Stimulated activated CD4-positive, alpha-beta T cell treated with anti-CD3 and anti-CD28 coated beads, Interleukin-4, amount 100 ng/mL, for 48 hours (primary cell): ENCODE data around the gene CFAP97D1.

ENCODE experiments used
- DNase-seq, 2 donors: peaks; one replicate each; pipeline ENCODE4 v3.0.0-alpha.2; 2020; ENCODE audit warnings: low read depth in 2 of 2

Gene CFAP97D1

GRCh38 chr17:43826206-43826605 is 46.0 kb downstream of the CFAP97D1 start:
- no peak for DNase-seq

DNA sequence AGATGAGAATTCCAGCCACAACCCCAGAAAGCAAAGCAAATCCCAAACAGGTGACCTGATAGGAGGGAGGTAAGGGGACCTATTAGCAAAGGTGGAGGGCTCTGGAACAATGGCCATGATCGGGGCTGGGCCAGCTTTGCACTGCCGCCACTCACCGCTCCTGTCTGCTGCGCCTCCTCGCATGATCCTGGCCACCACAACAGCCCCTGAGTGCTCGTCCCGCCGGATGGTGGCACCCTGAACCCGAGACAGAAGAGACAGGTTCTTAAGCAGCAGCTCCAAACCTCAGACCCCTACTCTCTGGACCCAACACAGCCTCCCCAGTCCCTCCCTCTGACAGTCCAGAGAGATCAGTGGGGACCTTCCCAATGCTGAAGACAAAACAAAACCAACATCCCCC is 47.4 kb downstream of the CFAP97D1 start:
- DNase-seq, result no peak

- DNase-seq, result no peak
Measured at GRCh38 chr17:43829738-43830137, 49.5 kb downstream of the CFAP97D1 start.

- no peak for DNase-seq
Measured at GRCh38 chr17:43830510-43831140, 50.4 kb downstream of the CFAP97D1 start.

DNA sequence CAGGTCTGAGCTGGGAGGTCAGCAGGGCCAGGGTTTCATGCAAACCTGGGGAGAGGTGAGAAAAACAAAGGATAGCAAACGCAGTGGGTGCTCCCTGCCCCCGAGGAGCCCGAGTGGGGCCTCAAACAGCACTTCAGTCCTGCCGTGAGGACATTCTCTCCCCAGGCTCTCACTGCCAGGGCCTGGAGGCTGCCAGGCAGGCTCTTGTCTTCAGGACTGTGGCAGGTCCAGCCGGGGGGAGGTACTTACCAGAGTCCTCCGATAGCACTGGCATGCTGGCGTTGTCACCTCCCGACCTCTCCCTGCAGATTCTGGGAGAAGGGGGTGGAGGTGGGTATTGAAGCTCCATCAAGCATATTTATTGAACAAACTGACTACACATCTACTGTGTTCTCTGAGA is 51.4 kb downstream of the CFAP97D1 start:
- DNase-seq, result no peak

- DNase-seq, result no peak
Measured at GRCh38 chr17:43832168-43832975, 52.1 kb downstream of the CFAP97D1 start.

- peak; percentile 16 to 35 for DNase-seq
Measured at GRCh38 chr17:43832976-43833829, 53.0 kb downstream of the CFAP97D1 start, which contains the start of gene MPP3. MPP3 (minus strand) TSS chr17:43833146; CDS start chr17:43831906, 1,240 bp downstream.

GRCh38 chr17:43834106-43834505 is 53.9 kb downstream of the CFAP97D1 start:
- DNase-seq, result no peak
